LNCAP (cell line): ENCODE results near the gene TMX3.

Experiments used
- TF ChIP-seq, protein P1 (sequence below): fragments of 450-650 bp; IDR thresholded peaks from 2 replicates; pipeline ENCODE4 v1.5.1; 2017; ENCODE audit warnings: mild to moderate bottlenecking

The TMX3 gene

GRCh38 chr18:68648191-68648590, 66.7 kb downstream of the TMX3 start:
- TF ChIP-seq, protein P1, sequence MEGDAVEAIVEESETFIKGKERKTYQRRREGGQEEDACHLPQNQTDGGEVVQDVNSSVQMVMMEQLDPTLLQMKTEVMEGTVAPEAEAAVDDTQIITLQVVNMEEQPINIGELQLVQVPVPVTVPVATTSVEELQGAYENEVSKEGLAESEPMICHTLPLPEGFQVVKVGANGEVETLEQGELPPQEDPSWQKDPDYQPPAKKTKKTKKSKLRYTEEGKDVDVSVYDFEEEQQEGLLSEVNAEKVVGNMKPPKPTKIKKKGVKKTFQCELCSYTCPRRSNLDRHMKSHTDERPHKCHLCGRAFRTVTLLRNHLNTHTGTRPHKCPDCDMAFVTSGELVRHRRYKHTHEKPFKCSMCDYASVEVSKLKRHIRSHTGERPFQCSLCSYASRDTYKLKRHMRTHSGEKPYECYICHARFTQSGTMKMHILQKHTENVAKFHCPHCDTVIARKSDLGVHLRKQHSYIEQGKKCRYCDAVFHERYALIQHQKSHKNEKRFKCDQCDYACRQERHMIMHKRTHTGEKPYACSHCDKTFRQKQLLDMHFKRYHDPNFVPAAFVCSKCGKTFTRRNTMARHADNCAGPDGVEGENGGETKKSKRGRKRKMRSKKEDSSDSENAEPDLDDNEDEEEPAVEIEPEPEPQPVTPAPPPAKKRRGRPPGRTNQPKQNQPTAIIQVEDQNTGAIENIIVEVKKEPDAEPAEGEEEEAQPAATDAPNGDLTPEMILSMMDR = no peak

GRCh38 chr18:68642003-68642402, 72.9 kb downstream of the TMX3 start:
- TF ChIP-seq, protein P1 = no peak

GRCh38 chr18:68640861-68641260, 74.0 kb downstream of the TMX3 start:
- TF ChIP-seq, protein P1 = no peak

DNA sequence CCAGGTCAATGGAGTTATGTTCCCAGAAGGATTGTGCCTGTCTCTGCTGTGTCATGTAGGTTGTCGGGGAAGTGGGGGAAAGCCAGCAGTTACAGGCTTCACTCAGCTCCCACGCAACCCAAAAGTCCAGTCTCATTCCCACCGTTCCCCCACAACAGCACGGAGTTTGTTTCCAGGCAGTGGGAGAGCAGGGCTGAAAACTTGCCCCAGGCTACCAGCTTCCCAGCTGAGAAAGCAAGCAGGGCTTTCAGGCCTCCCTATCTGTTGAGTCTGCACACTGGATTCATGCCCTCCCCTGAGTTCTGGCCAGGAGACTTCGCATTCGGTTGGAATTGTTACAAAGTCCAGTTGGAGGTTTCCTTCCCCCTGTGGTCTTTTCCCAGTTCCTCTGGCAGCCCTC, 76.3 kb downstream of the TMX3 start:
- TF ChIP-seq, protein P1 = no peak

- TF ChIP-seq, protein P1 = no peak
Measured at GRCh38 chr18:68627812-68628211, 87.1 kb downstream of the TMX3 start.
